ENCODE results near the gene LRCH1.

LRCH1 gene

GRCh38 chr13:46595136-46595884 is 42.3 kb downstream of the LRCH1 start:
- DNase-seq (ENCODE audit: low read depth): peak; percentile 68
- H3K4me3 ChIP-seq (ENCODE audit: low read depth, low read length): peak overlapping the region; percentile 8; the same call in 1 of the 2 replicates

GRCh38 chr13:46595885-46596275 is 42.9 kb downstream of the LRCH1 start:
- no peak overlapping the region for H3K4me3 ChIP-seq (ENCODE audit: low read depth, low read length)
- DNase-seq (ENCODE audit: low read depth): no peak
- no peak for TF ChIP-seq CTCF (IDR thresholded peaks at IDR 0.05; ENCODE audit: insufficient read depth, low read depth, low read length, missing control alignments)

More at GRCh38 chr13:46595136-46595884, 42.3 kb downstream of the LRCH1 start:
- no peak for TF ChIP-seq CTCF (IDR thresholded peaks at IDR 0.05; ENCODE audit: insufficient read depth, low read depth, low read length, missing control alignments)

- DNase-seq (ENCODE audit: low read depth): no peak
- H3K4me3 ChIP-seq (ENCODE audit: low read depth, low read length): no peak overlapping the region
- TF ChIP-seq CTCF (IDR thresholded peaks at IDR 0.05; ENCODE audit: insufficient read depth, low read depth, low read length, missing control alignments): no peak
These were observed 43.5 kb downstream of the LRCH1 start for GRCh38 chr13:46596466-46596865.

GRCh38 chr13:46598140-46598819 is 45.3 kb downstream of the LRCH1 start:
- H3K4me3 ChIP-seq (ENCODE audit: low read depth, low read length): peak overlapping the region; percentile 41
- TF ChIP-seq CTCF (IDR thresholded peaks at IDR 0.05; ENCODE audit: insufficient read depth, low read depth, low read length, missing control alignments): no peak
- peak; percentile 78 for DNase-seq (ENCODE audit: low read depth)

GRCh38 chr13:46598820-46599180 is 45.8 kb downstream of the LRCH1 start:
- peak; percentile 76 for DNase-seq (ENCODE audit: low read depth)
- H3K4me3 ChIP-seq (ENCODE audit: low read depth, low read length): peak overlapping the region; percentile 41
- no peak for TF ChIP-seq CTCF (IDR thresholded peaks at IDR 0.05; ENCODE audit: insufficient read depth, low read depth, low read length, missing control alignments)

- no peak for TF ChIP-seq CTCF (IDR thresholded peaks at IDR 0.05; ENCODE audit: insufficient read depth, low read depth, low read length, missing control alignments)
- no peak overlapping the region for H3K4me3 ChIP-seq (ENCODE audit: low read depth, low read length)
- no peak for DNase-seq (ENCODE audit: low read depth)
These were observed 48.0 kb downstream of the LRCH1 start for GRCh38 chr13:46600943-46601311.
